IMR-90 (cell line): ENCODE results near the gene SLCO3A1. TPM values are rescaled to one million over a fixed set of nuclear protein-coding genes. Genes with fewer than 3 reads are reported as not detected.

Experiments used
- ATAC-seq: fragments of 200-7000 bp; cut with Tn5 transposase; 2 replicates; pipeline ENCODE4 v1.9.1; 2020; ENCODE audit warnings: low read depth, mild to moderate bottlenecking, moderate library complexity
- BruUV-seq: library from RNA; stranded (reverse); fragments of 400-500 nt; replicated peaks from 2 replicates; lab custom pipeline; 2021; lab: Mats Ljungman, UMichigan
- CTCF ChIA-PET: fragments of 300-600 bp; formaldehyde crosslinking; extraction: SDS; loops from one replicate; lab custom pipeline; 2021; ENCODE audit warnings: antibody characterized with exemption; lab: Yijun Ruan, JAX
- POLR2A ChIA-PET: fragments of 300-600 bp; sonication (Branson Sonifier 250); formaldehyde crosslinking; loops from one replicate; lab custom pipeline; 2022; ENCODE audit warnings: antibody characterized with exemption; ENCODE audit not compliant: unreplicated experiment; lab: Charles Lee
- DNase-seq: peaks from one replicate; pipeline ENCODE4 v3.0.0; 2013
- H2AFZ ChIP-seq: replicated peaks from 2 replicates; pipeline ENCODE3; 2013; ENCODE audit warnings: low read length, mild to moderate bottlenecking; ENCODE audit not compliant: poor library complexity
- H2AK5ac ChIP-seq: 2 replicates; pipeline ENCODE4 v1.6.1; 2013; ENCODE audit warnings: low read depth, low read length, inconsistent platforms
- H2AK9ac ChIP-seq: replicated peaks from 2 replicates; pipeline ENCODE3; 2013; ENCODE audit warnings: mild to moderate bottlenecking, low read depth, low read length, moderate library complexity; ENCODE audit not compliant: poor library complexity
- H2BK120ac ChIP-seq: 2 replicates; pipeline ENCODE4 v1.6.1; 2013; ENCODE audit warnings: low read depth, low read length, inconsistent platforms
- H2BK15ac ChIP-seq: 3 replicates; pipeline ENCODE4 v1.6.1; 2013; ENCODE audit warnings: low read depth, low read length, inconsistent platforms
- H2BK20ac ChIP-seq: 2 replicates; pipeline ENCODE4 v1.6.1; 2013; ENCODE audit warnings: low read depth, mild to moderate bottlenecking, inconsistent platforms, low read length, moderate library complexity
- H2BK5ac ChIP-seq: 2 replicates; pipeline ENCODE4 v1.6.1; 2013; ENCODE audit warnings: mild to moderate bottlenecking, low read depth, low read length, inconsistent platforms; ENCODE audit not compliant: poor library complexity, severe bottlenecking
- H3K14ac ChIP-seq: replicated peaks from 2 replicates; pipeline ENCODE4 v1.6.1; 2013; ENCODE audit warnings: low read depth, low read length, inconsistent platforms
- H3K18ac ChIP-seq: 2 replicates; pipeline ENCODE4 v1.6.1; 2013; ENCODE audit warnings: low read depth, low read length, control low read depth
- H3K23ac ChIP-seq: 2 replicates; pipeline ENCODE4 v1.6.1; 2013; ENCODE audit warnings: low read depth, low read length, inconsistent platforms
- H3K27ac ChIP-seq: 2 replicates; pipeline ENCODE4 v1.5.1; 2013; ENCODE audit warnings: mild to moderate bottlenecking, control low read depth, low read length; ENCODE audit not compliant: insufficient read depth
- H3K27me3 ChIP-seq: 2 replicates; pipeline ENCODE4 v1.6.1; 2013; ENCODE audit warnings: low read length; ENCODE audit not compliant: control insufficient read depth, insufficient read depth
- H3K36me3 ChIP-seq: 2 replicates; pipeline ENCODE4 v1.6.1; 2013; ENCODE audit warnings: low read length, mixed read lengths; ENCODE audit not compliant: control insufficient read depth, insufficient read depth
- H3K4ac ChIP-seq: 2 replicates; pipeline ENCODE4 v1.6.1; 2013; ENCODE audit warnings: low read depth, low read length, inconsistent platforms
- H3K4me1 ChIP-seq: 2 replicates; pipeline ENCODE4 v1.6.1; 2013; ENCODE audit warnings: low read length, mixed read lengths; ENCODE audit not compliant: control insufficient read depth, insufficient read depth
- H3K4me2 ChIP-seq: 2 replicates; pipeline ENCODE4 v1.6.1; 2013; ENCODE audit warnings: low read depth, mild to moderate bottlenecking, control low read depth, low read length, moderate library complexity
- H3K4me3 ChIP-seq: 2 replicates; pipeline ENCODE4 v1.5.1; 2013; ENCODE audit warnings: low read depth, mild to moderate bottlenecking, control low read depth, low read length, moderate library complexity; ENCODE audit not compliant: insufficient read depth
- H3K56ac ChIP-seq: 2 replicates; pipeline ENCODE4 v1.6.1; 2013; ENCODE audit warnings: low read length, inconsistent platforms; ENCODE audit not compliant: insufficient read depth; ENCODE audit errors: extremely low read depth
- H3K79me1 ChIP-seq, 2 experiments: 2 replicates each; pipeline ENCODE4 v1.6.1; 2013; ENCODE audit warnings: low read length in 2 of 2, inconsistent platforms in 1 of 2, low read depth in 1 of 2
- H3K9ac ChIP-seq: 2 replicates; pipeline ENCODE4 v1.6.1; 2013; ENCODE audit warnings: low read depth, low read length, control low read depth
- H3K9me1 ChIP-seq: 2 replicates; pipeline ENCODE4 v1.6.1; 2013; ENCODE audit warnings: low read length, inconsistent platforms; ENCODE audit not compliant: insufficient read depth
- H3K9me3 ChIP-seq: 2 replicates; pipeline ENCODE4 v1.6.1; 2013; ENCODE audit warnings: low read length; ENCODE audit not compliant: control insufficient read depth, insufficient read depth
- H4K20me1 ChIP-seq: 2 replicates; pipeline ENCODE4 v1.6.1; 2013; ENCODE audit warnings: low read length, inconsistent platforms; ENCODE audit not compliant: insufficient read depth
- H4K5ac ChIP-seq: 2 replicates; pipeline ENCODE4 v1.6.1; 2013; ENCODE audit warnings: mild to moderate bottlenecking, low read depth, low read length, control low read depth
- H4K8ac ChIP-seq, 2 experiments: 2 replicates each; pipeline ENCODE4 v1.6.1; 2013; ENCODE audit warnings: low read depth in 2 of 2, low read length in 2 of 2, control low read depth in 1 of 2, inconsistent platforms in 1 of 2
- H4K91ac ChIP-seq: 2 replicates; pipeline ENCODE4 v1.6.1; 2013; ENCODE audit warnings: low read depth, low read length, inconsistent platforms; ENCODE audit not compliant: insufficient read depth
- CEBPB ChIP-seq: IDR thresholded peaks from 2 replicates; pipeline ENCODE4 v1.6.1; 2012; ENCODE audit warnings: low read depth, low read length, improper control_type of control experiment
- CHD1 ChIP-seq: IDR thresholded peaks from 2 replicates; pipeline ENCODE4 v1.6.1; 2012; ENCODE audit warnings: low read depth, low read length, improper control_type of control experiment
- CTCF ChIP-seq: conservative IDR thresholded peaks from 2 replicates; pipeline ENCODE4 v1.5.1; 2012; ENCODE audit warnings: mild to moderate bottlenecking, low read depth, low read length, improper control_type of control experiment
- ELK1 ChIP-seq: fragments of 150-350 bp; IDR thresholded peaks from 2 replicates; pipeline ENCODE4 v1.6.1; 2016; ENCODE audit warnings: low read depth, mild to moderate bottlenecking, low read length, moderate library complexity, borderline replicate concordance
- MXI1 ChIP-seq: IDR thresholded peaks from 2 replicates; pipeline ENCODE4 v1.6.1; 2012; ENCODE audit warnings: low read depth, mild to moderate bottlenecking, low read length, moderate library complexity, borderline replicate concordance
- NFE2L2 ChIP-seq: fragments of 150-350 bp; IDR thresholded peaks from 2 replicates; pipeline ENCODE4 v1.6.1; 2016; ENCODE audit warnings: low read depth, mild to moderate bottlenecking, low read length
- POLR2A ChIP-seq: IDR thresholded peaks from 2 replicates; pipeline ENCODE4 v1.6.1; 2012; ENCODE audit warnings: mild to moderate bottlenecking, low read depth, low read length
- RAD21 ChIP-seq: IDR thresholded peaks from 2 replicates; pipeline ENCODE4 v1.6.1; 2012; ENCODE audit warnings: low read length, improper control_type of control experiment
- RCOR1 ChIP-seq: IDR thresholded peaks from 2 replicates; pipeline ENCODE4 v1.6.1; 2012; ENCODE audit warnings: mild to moderate bottlenecking, low read length, improper control_type of control experiment; ENCODE audit not compliant: insufficient replicate concordance
- RFX5 ChIP-seq: IDR thresholded peaks from 2 replicates; pipeline ENCODE4 v1.8.0; 2012; ENCODE audit warnings: low read depth, mild to moderate bottlenecking, low read length, moderate library complexity
- SMC3 ChIP-seq: fragments of 150-350 bp; IDR thresholded peaks from 2 replicates; pipeline ENCODE4 v1.6.1; 2016; ENCODE audit warnings: low read depth, mild to moderate bottlenecking, antibody characterized with exemption, low read length, moderate library complexity
- WGBS, 2 experiments: methylation state at CpG; one replicate each; pipeline versions ENCODE4 v1.1.5 to v1.1.7; 2013; ENCODE audit warnings: missing lambda C conversion rate in 2 of 2; ENCODE audit not compliant: insufficient read length in 1 of 2; ENCODE audit errors: extremely low coverage in 2 of 2; 5-methylcytosine and 5-hydroxymethylcytosine counted together
- dilution Hi-C: fragments of 300-500 bp; cut with HindIII; formaldehyde crosslinking; loops from one replicate; pipeline ENCODE4 v1.14.3; 2018; ENCODE audit warnings: low sequenced_read_pairs; ENCODE audit not compliant: unreplicated experiment
- in situ Hi-C: fragments of 300-500 bp; cut with MboI; formaldehyde crosslinking; loops from 3 replicates; pipeline ENCODE4 v1.14.3; 2019; ENCODE audit warnings: low sequenced_read_pairs, inconsistent platforms, mixed read lengths
- intact Hi-C: fragments of 100-400 bp; cut with micrococcal nuclease; formaldehyde crosslinking; loops from 2 replicates; pipeline ENCODE4 v1.10.0; 2022
- polyA plus RNA-seq, 3 experiments: library from polyadenylated mRNA; depleted of rRNA; stranded (reverse); fragments of >200 nt; gene quantifications; 2 replicates each; pipeline ENCODE4 v1.2.3, GENCODE V29; 2012; ENCODE audit warnings: low replicate concordance in 1 of 3
- total RNA-seq: library from RNA; depleted of rRNA; stranded (reverse); fragments of >200 nt; gene quantifications from 2 replicates; pipeline ENCODE4 v1.2.3, GENCODE V29; 2012

The SLCO3A1 gene
- total and polyA plus RNA-seq, 2 of the 4 experiments (the other 2 are of a cell fraction) = 4.7 to 8.1 TPM

- Histone ChIP-seq H2BK120ac (no peak overlapping the region), H4K91ac (no peak overlapping the region), H3K9me3 (no peaks in the 10 kb centered on the region; the same call in 1 of the 2 replicates), H3K56ac (no peak overlapping the region), H3K4me3 (no peak overlapping the region), H3K9ac (no peak overlapping the region), H3K4me2 (no peak overlapping the region), H3K14ac (no peak overlapping the region), H3K18ac (no peak overlapping the region), H2AFZ (no peak overlapping the region), H2BK5ac (no peak overlapping the region), H3K23ac (no peak overlapping the region), H3K4me1 (no peaks in the 10 kb centered on the region), H4K20me1 (no peaks in the 10 kb centered on the region), H3K27ac (no peak overlapping the region), H3K27me3 (no peaks in the 10 kb centered on the region), H4K8ac (no peak overlapping the region), H2BK20ac (no peak overlapping the region), H2AK5ac (no peak overlapping the region), H2BK15ac (no peak overlapping the region), H3K4ac (no peak overlapping the region), H3K9me1 (no peaks in the 10 kb centered on the region), H2AK9ac (no peak overlapping the region), H4K5ac (no peak overlapping the region), H3K36me3 (no peaks in the 10 kb centered on the region), H3K79me1 (no peaks in the 10 kb centered on the region)
- DNase-seq = no peak
- WGBS, 2 experiments = 49% methylated on average over 3 of the region's 4 CpGs; no CpG with 5 or more reads in 1 of the 2 experiments
- POLR2A ChIA-PET = no interaction called here
- in situ Hi-C loops (no loop called here), dilution Hi-C loops (no loop called here), intact Hi-C loops (no loop called here)
- TF ChIP-seq SMC3 = no peak
- no peak for TF ChIP-seq POLR2A
- TF ChIP-seq RFX5 = no peak
- TF ChIP-seq CHD1 = no peak
- no peak for TF ChIP-seq MXI1
- TF ChIP-seq CTCF = no peak
- no peak for TF ChIP-seq RCOR1
- TF ChIP-seq RAD21 = no peak
- TF ChIP-seq CEBPB = no peak
- TF ChIP-seq ELK1 = no peak
- TF ChIP-seq NFE2L2 = no peak
- no TSS peak for BruUV-seq
- CTCF ChIA-PET = no interaction called here
- no peak for ATAC-seq
Observed at GRCh38 chr15:92187975-92188374, 334.5 kb downstream of the SLCO3A1 start.
